Measurements from ENCODE around the gene FPR2. TPM values are rescaled to one million over a fixed set of nuclear protein-coding genes. Genes with fewer than 3 reads are reported as not detected.
A peak's percentile ranks its signal among the peaks of the same experiment; 100 is the strongest.
"Not testable (repeated sequence)": the region's sequence is repeated elsewhere in the genome, so short reads cannot be mapped to it uniquely, and the experiment has no call there.

Gene FPR2
- total RNA-seq, 1 donor from 2014 or later, result not detected

- TF ChIP-seq CTCF (IDR thresholded peaks at IDR 0.05; ENCODE audit: insufficient read depth, low read depth, low read length), result no peak
- TF ChIP-seq EZH2 (IDR thresholded peaks at IDR 0.05; ENCODE audit: insufficient read depth, low read length), result no peak
- H3K27ac Mint-ChIP-seq (ENCODE audit: unreplicated experiment), result no peak overlapping the region
- H3K4me1 ChIP-seq (ENCODE audit: insufficient read depth, low read length), result peaks cover 9% of the 10 kb centered on the region
- no peak overlapping the region for H3K9ac ChIP-seq (ENCODE audit: low read length)
- peak overlapping the region; percentile 26 for H2AFZ ChIP-seq (ENCODE audit: low read depth, low read length)
- DNase-seq (ENCODE audit: low read depth) (no peak), FAIRE-seq (no peak)
- peaks cover 3% of the 10 kb centered on the region for H3K4me1 Mint-ChIP-seq (ENCODE audit: low read depth, unreplicated experiment)
- peaks cover 3% of the 10 kb centered on the region for H3K9me3 ChIP-seq (ENCODE audit: insufficient read depth, low read depth, low read length)
- no peaks in the 10 kb centered on the region for H3K36me3 ChIP-seq (ENCODE audit: insufficient read depth, low read length)
- H3K27ac ChIP-seq (ENCODE audit: low read depth, low read length), result no peak overlapping the region
- H3K4me3 Mint-ChIP-seq (ENCODE audit: unreplicated experiment), result no peak overlapping the region
- H3K27me3 ChIP-seq (ENCODE audit: insufficient read depth, low read length), result no peaks in the 10 kb centered on the region
- H3K4me2 ChIP-seq (ENCODE audit: low read length), result no peak overlapping the region
- no peak overlapping the region for H3K4me3 ChIP-seq (ENCODE audit: insufficient read depth, low read depth, low read length)
- peaks cover 21% of the 10 kb centered on the region for H3K9me3 Mint-ChIP-seq (ENCODE audit: unreplicated experiment)
- H4K20me1 ChIP-seq (ENCODE audit: insufficient read depth, low read length), result no peaks in the 10 kb centered on the region
- H3K79me2 ChIP-seq (ENCODE audit: insufficient read depth, low read length), result no peaks in the 10 kb centered on the region
- no peaks in the 10 kb centered on the region for H3K27me3 Mint-ChIP-seq (ENCODE audit: low read depth, unreplicated experiment)
- H3K36me3 Mint-ChIP-seq (ENCODE audit: low read depth, unreplicated experiment), result no peaks in the 10 kb centered on the region
Measured at GRCh38 chr19:51803967-51804366, 43.0 kb downstream of the FPR2 start.

GRCh38 chr19:51804789-51805188, 43.8 kb downstream of the FPR2 start:
- H3K27me3 Mint-ChIP-seq (ENCODE audit: low read depth, unreplicated experiment); H3K36me3 ChIP-seq (ENCODE audit: insufficient read depth, low read length); H3K4me1 ChIP-seq (ENCODE audit: insufficient read depth, low read length); H3K9me3 ChIP-seq (ENCODE audit: insufficient read depth, low read depth, low read length); H2AFZ ChIP-seq (ENCODE audit: low read depth, low read length); DNase-seq (ENCODE audit: low read depth); H3K36me3 Mint-ChIP-seq (ENCODE audit: low read depth, unreplicated experiment); H3K4me3 ChIP-seq (ENCODE audit: insufficient read depth, low read depth, low read length); H3K4me1 Mint-ChIP-seq (ENCODE audit: low read depth, unreplicated experiment); H3K27ac ChIP-seq (ENCODE audit: low read depth, low read length); H3K27ac Mint-ChIP-seq (ENCODE audit: unreplicated experiment); H3K4me2 ChIP-seq (ENCODE audit: low read length); H3K79me2 ChIP-seq (ENCODE audit: insufficient read depth, low read length); FAIRE-seq; H3K4me3 Mint-ChIP-seq (ENCODE audit: unreplicated experiment); H3K9ac ChIP-seq (ENCODE audit: low read length); H3K27me3 ChIP-seq (ENCODE audit: insufficient read depth, low read length); H4K20me1 ChIP-seq (ENCODE audit: insufficient read depth, low read length): not testable (repeated sequence)
- peaks cover 19% of the 10 kb centered on the region for H3K9me3 Mint-ChIP-seq (ENCODE audit: unreplicated experiment)

GRCh38 chr19:51805396-51805795, 44.4 kb downstream of the FPR2 start:
- H3K27ac Mint-ChIP-seq (ENCODE audit: unreplicated experiment); H3K36me3 Mint-ChIP-seq (ENCODE audit: low read depth, unreplicated experiment); FAIRE-seq; H3K79me2 ChIP-seq (ENCODE audit: insufficient read depth, low read length); H3K9ac ChIP-seq (ENCODE audit: low read length); H3K4me3 Mint-ChIP-seq (ENCODE audit: unreplicated experiment); DNase-seq (ENCODE audit: low read depth); H3K4me1 ChIP-seq (ENCODE audit: insufficient read depth, low read length); H3K27me3 Mint-ChIP-seq (ENCODE audit: low read depth, unreplicated experiment); H3K4me2 ChIP-seq (ENCODE audit: low read length); H3K4me3 ChIP-seq (ENCODE audit: insufficient read depth, low read depth, low read length); H3K4me1 Mint-ChIP-seq (ENCODE audit: low read depth, unreplicated experiment); H2AFZ ChIP-seq (ENCODE audit: low read depth, low read length); H3K27me3 ChIP-seq (ENCODE audit: insufficient read depth, low read length); H4K20me1 ChIP-seq (ENCODE audit: insufficient read depth, low read length); H3K27ac ChIP-seq (ENCODE audit: low read depth, low read length); H3K36me3 ChIP-seq (ENCODE audit: insufficient read depth, low read length); H3K9me3 ChIP-seq (ENCODE audit: insufficient read depth, low read depth, low read length): not testable (repeated sequence)
- H3K9me3 Mint-ChIP-seq (ENCODE audit: unreplicated experiment), result peaks cover 16% of the 10 kb centered on the region

GRCh38 chr19:51806571-51806970, 45.6 kb downstream of the FPR2 start:
- H3K4me2 ChIP-seq (ENCODE audit: low read length); H3K4me1 ChIP-seq (ENCODE audit: insufficient read depth, low read length); H3K27me3 Mint-ChIP-seq (ENCODE audit: low read depth, unreplicated experiment); H3K27me3 ChIP-seq (ENCODE audit: insufficient read depth, low read length); H3K27ac Mint-ChIP-seq (ENCODE audit: unreplicated experiment); H3K27ac ChIP-seq (ENCODE audit: low read depth, low read length); H3K36me3 ChIP-seq (ENCODE audit: insufficient read depth, low read length); H3K4me3 Mint-ChIP-seq (ENCODE audit: unreplicated experiment); FAIRE-seq; H3K9me3 ChIP-seq (ENCODE audit: insufficient read depth, low read depth, low read length); H3K36me3 Mint-ChIP-seq (ENCODE audit: low read depth, unreplicated experiment); H4K20me1 ChIP-seq (ENCODE audit: insufficient read depth, low read length); H2AFZ ChIP-seq (ENCODE audit: low read depth, low read length); H3K9ac ChIP-seq (ENCODE audit: low read length); DNase-seq (ENCODE audit: low read depth); H3K79me2 ChIP-seq (ENCODE audit: insufficient read depth, low read length); H3K4me1 Mint-ChIP-seq (ENCODE audit: low read depth, unreplicated experiment); H3K4me3 ChIP-seq (ENCODE audit: insufficient read depth, low read depth, low read length): not testable (repeated sequence)
- peaks cover 18% of the 10 kb centered on the region for H3K9me3 Mint-ChIP-seq (ENCODE audit: unreplicated experiment)

All from astrocyte (in vitro differentiated cells and primary cell).